Natural killer cell (primary cell): ENCODE data around the gene CLIC6. TPM values are rescaled to one million over a fixed set of nuclear protein-coding genes. Genes with fewer than 3 reads are reported as not detected.

Experiments used
- ATAC-seq, 3 donors: fragments of 150-1000 bp in 2 of 3; fragments of 200-7000 bp in 1 of 3; cut with Tn5 transposase; 1 replicate in 1 of 3; 2 replicates in 2 of 3; pipeline ENCODE4 v1.10.0; 2021; ENCODE audit warnings: mild to moderate bottlenecking in 2 of 3, moderate library complexity in 2 of 3
- DNase-seq, 2 donors: peaks; one replicate each; pipeline versions ENCODE4 v3.0.0 to v3.0.0-alpha.2; 2013 to 2021; ENCODE audit warnings: mixed read lengths in 1 of 2
- H3K27ac ChIP-seq: one replicate; pipeline ENCODE4 v1.5.1; 2013; ENCODE audit warnings: mild to moderate bottlenecking, low read length
- H3K27me3 ChIP-seq: one replicate; pipeline ENCODE4 v1.6.1; 2013; ENCODE audit warnings: low read length; ENCODE audit not compliant: control insufficient read depth, insufficient read depth
- H3K36me3 ChIP-seq: one replicate; pipeline ENCODE4 v1.6.1; 2013; ENCODE audit warnings: low read length; ENCODE audit not compliant: control insufficient read depth, insufficient read depth
- H3K4me1 ChIP-seq: one replicate; pipeline ENCODE4 v1.6.1; 2013; ENCODE audit warnings: low read length; ENCODE audit not compliant: control insufficient read depth, insufficient read depth
- H3K4me3 ChIP-seq: one replicate; pipeline ENCODE4 v1.5.1; 2013; ENCODE audit warnings: low read length
- H3K9me3 ChIP-seq: one replicate; pipeline ENCODE4 v1.6.1; 2013; ENCODE audit warnings: low read length; ENCODE audit not compliant: control insufficient read depth, insufficient read depth
- H3K27ac Mint-ChIP-seq, 2 donors: one replicate each; pipeline ENCODE4 v1.8.0; 2022; ENCODE audit warnings: mild to moderate bottlenecking in 2 of 2, mixed read lengths in 2 of 2, moderate library complexity in 1 of 2
- H3K27me3 Mint-ChIP-seq, 2 donors: one replicate each; pipeline ENCODE4 v1.8.0; 2022; ENCODE audit warnings: low read depth in 2 of 2, mixed read lengths in 2 of 2
- H3K36me3 Mint-ChIP-seq: one replicate; pipeline ENCODE4 v1.8.0; 2022; ENCODE audit warnings: mixed read lengths
- H3K4me1 Mint-ChIP-seq, 2 donors: one replicate each; pipeline ENCODE4 v1.8.0; 2022; ENCODE audit warnings: mixed read lengths in 2 of 2
- H3K4me3 Mint-ChIP-seq: one replicate; pipeline ENCODE4 v1.8.0; 2022; ENCODE audit warnings: mild to moderate bottlenecking, moderate library complexity, mixed read lengths
- H3K9me3 Mint-ChIP-seq, 2 donors: one replicate each; pipeline ENCODE4 v1.8.0; 2022; ENCODE audit warnings: mixed read lengths in 2 of 2
- WGBS: methylation state at CpG from one replicate; pipeline ENCODE4 v1.1.7; 2013; ENCODE audit warnings: missing lambda C conversion rate; ENCODE audit not compliant: insufficient coverage; 5-methylcytosine and 5-hydroxymethylcytosine counted together
- intact Hi-C: fragments of 100-400 bp; cut with micrococcal nuclease; formaldehyde crosslinking; loops from one replicate; pipeline ENCODE4 v1.14.2; 2022
- total RNA-seq, 4 donors: library from RNA; stranded (reverse); fragments of 120-200 nt in 1 of 4; gene quantifications; one replicate each; pipeline versions ENCODE4 v1.2.3 to v1.2.4, GENCODE V29; 2013 to 2022
- TF ChIP-seq, protein P1 (sequence below): fragments of 200-600 bp; IDR thresholded peaks from one replicate; pipeline ENCODE4 v1.8.0; 2022; ENCODE audit warnings: antibody characterized with exemption

Gene CLIC6
- total RNA-seq = not detected
- total RNA-seq (2013) = 0.07 TPM

GRCh38 chr21:34668803-34669148, at the start of gene CLIC6:
CLIC6 (plus strand) TSS chr21:34668994; CDS start chr21:34669389, 395 bp downstream.
- no peak for DNase-seq
- Histone ChIP-seq H3K4me3 (no peak within 1 kb of the TSS), H3K9me3 (no peaks in the 10 kb centered on the region), H3K27me3 (peaks cover 18% of the 10 kb centered on the region), H3K4me1 (peaks cover 11% of the 10 kb centered on the region), H3K27ac (no peak within 1 kb of the TSS), H3K36me3 (no peaks in the 10 kb centered on the region)
- Mint-ChIP-seq H3K36me3 (peaks cover 5% of the 10 kb centered on the region), H3K4me1 (peaks cover 0 to 12% of the 10 kb centered on the region in 2 donors), H3K4me3 (peak within 1 kb of the TSS; percentile 76), H3K27me3 (peaks cover 42 to 45% of the 10 kb centered on the region in 2 donors), H3K27ac (no peak within 1 kb of the TSS), H3K9me3 (no peaks in the 10 kb centered on the region)
- WGBS = 29% methylated on average over 17 of the region's 18 CpGs
- no peak for ATAC-seq
- TF ChIP-seq, protein P1, sequence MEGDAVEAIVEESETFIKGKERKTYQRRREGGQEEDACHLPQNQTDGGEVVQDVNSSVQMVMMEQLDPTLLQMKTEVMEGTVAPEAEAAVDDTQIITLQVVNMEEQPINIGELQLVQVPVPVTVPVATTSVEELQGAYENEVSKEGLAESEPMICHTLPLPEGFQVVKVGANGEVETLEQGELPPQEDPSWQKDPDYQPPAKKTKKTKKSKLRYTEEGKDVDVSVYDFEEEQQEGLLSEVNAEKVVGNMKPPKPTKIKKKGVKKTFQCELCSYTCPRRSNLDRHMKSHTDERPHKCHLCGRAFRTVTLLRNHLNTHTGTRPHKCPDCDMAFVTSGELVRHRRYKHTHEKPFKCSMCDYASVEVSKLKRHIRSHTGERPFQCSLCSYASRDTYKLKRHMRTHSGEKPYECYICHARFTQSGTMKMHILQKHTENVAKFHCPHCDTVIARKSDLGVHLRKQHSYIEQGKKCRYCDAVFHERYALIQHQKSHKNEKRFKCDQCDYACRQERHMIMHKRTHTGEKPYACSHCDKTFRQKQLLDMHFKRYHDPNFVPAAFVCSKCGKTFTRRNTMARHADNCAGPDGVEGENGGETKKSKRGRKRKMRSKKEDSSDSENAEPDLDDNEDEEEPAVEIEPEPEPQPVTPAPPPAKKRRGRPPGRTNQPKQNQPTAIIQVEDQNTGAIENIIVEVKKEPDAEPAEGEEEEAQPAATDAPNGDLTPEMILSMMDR = no peak
- intact Hi-C loops = no loop called here

- H3K4me1 Mint-ChIP-seq = peaks cover 5 to 7% of the 10 kb centered on the region in 2 donors
- H3K27me3 Mint-ChIP-seq = peaks cover 17 to 21% of the 10 kb centered on the region in 2 donors
- H3K9me3 ChIP-seq = no peaks in the 10 kb centered on the region
- intact Hi-C loops = loop anchor here (5.0 kb wide), 2 partner anchors 703 to 978 kb away; partner anchors contain the start of genes ATP5PO, CRYZL1 and ITSN1
- H3K4me1 ChIP-seq = peaks cover 2% of the 10 kb centered on the region
- H3K4me3 Mint-ChIP-seq = no peak overlapping the region
- no peak overlapping the region for H3K4me3 ChIP-seq
- H3K36me3 Mint-ChIP-seq = no peaks in the 10 kb centered on the region
- TF ChIP-seq, protein P1 = no peak
- DNase-seq = no peak
- WGBS = 80% methylated on average over 8 of the region's 8 CpGs
- no peak overlapping the region for H3K27ac Mint-ChIP-seq
- H3K9me3 Mint-ChIP-seq = no peaks in the 10 kb centered on the region
- no peak for ATAC-seq
- H3K36me3 ChIP-seq = no peaks in the 10 kb centered on the region
- no peaks in the 10 kb centered on the region for H3K27me3 ChIP-seq
- no peak overlapping the region for H3K27ac ChIP-seq
Observed at GRCh38 chr21:34619841-34620665, 48.7 kb upstream of the CLIC6 start.

DNA sequence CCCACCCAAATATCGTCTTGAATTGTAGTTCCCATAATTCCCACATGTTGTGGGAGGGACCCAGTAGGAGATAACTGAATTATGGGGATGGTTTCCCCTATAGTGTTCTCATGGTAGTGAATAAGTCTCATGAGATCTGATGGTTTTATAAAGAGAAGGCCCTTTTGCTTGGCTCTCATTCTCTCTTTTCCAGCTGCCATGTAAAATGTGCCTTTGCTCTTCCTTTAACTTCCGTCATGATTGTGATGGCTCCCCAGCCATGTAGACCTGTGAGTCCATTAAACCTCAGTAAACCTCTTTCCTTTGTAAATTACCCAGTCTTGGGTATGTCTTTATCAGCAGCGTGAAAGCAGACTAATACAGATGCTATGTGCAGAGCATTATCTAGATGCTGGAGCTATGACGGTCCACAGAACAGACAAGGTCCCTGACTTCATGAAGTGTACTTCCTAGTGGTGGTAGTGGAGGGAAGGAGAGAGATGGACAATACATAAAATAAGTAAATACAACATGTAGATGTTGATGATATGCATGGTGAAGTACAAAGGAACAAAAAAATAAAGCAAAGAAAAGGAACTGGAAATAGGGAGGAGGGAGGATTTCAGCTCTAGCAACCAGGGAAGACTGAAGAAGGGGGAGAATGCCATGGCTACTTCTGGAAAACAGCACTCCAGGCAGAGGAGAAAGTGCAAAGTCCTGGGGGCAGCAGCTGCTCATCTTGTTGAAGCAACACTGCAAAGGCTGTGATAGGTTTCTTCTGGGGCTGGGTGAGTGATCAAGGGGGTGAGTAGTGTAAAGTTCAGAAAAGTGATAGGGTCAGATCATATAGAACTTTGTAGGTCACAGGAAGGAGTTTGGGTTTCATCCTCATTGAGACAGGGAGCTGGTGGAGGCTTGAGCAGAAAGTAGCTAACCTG, 47.1 kb upstream of the CLIC6 start:
- no peaks in the 10 kb centered on the region for H3K4me1 Mint-ChIP-seq
- ATAC-seq (no peak), DNase-seq (no peak)
- H3K36me3 Mint-ChIP-seq = no peaks in the 10 kb centered on the region
- no peaks in the 10 kb centered on the region for H3K9me3 Mint-ChIP-seq
- no peak overlapping the region for H3K4me3 Mint-ChIP-seq
- TF ChIP-seq, protein P1 = no peak
- no peak overlapping the region for H3K27ac Mint-ChIP-seq
- peaks cover 23 to 30% of the 10 kb centered on the region in 2 donors for H3K27me3 Mint-ChIP-seq
- H3K9me3 ChIP-seq = no peaks in the 10 kb centered on the region
- no peak overlapping the region for H3K27ac ChIP-seq
- H3K4me1 ChIP-seq = no peaks in the 10 kb centered on the region
- WGBS = 87% methylated on average over 4 of the region's 4 CpGs
- intact Hi-C loops = no loop called here
- H3K4me3 ChIP-seq = no peak overlapping the region
- H3K27me3 ChIP-seq = no peaks in the 10 kb centered on the region
- no peaks in the 10 kb centered on the region for H3K36me3 ChIP-seq
